Spinal cord (tissue), 10 donors: Measurements from ENCODE around the gene AARSD1. TPM values are rescaled to one million over a fixed set of nuclear protein-coding genes. Genes with fewer than 3 reads are reported as not detected.
"Not testable (repeated sequence)": the region's sequence is repeated elsewhere in the genome, so short reads cannot be mapped to it uniquely, and the experiment has no call there.

Source experiments
- DNase-seq, 6 donors: peaks; one replicate each; pipeline versions ENCODE4 v3.0.0 to v3.0.0-alpha.2; 2013 to 2015; ENCODE audit warnings: low spot score in 6 of 6, low read depth in 4 of 6
- H3K27ac ChIP-seq: one replicate; pipeline ENCODE4 v1.5.1; 2013; ENCODE audit warnings: low read depth, low read length, control low read depth
- H3K27me3 ChIP-seq: one replicate; pipeline ENCODE4 v1.6.1; 2013; ENCODE audit warnings: low read length; ENCODE audit not compliant: control insufficient read depth, insufficient read depth
- H3K36me3 ChIP-seq: one replicate; pipeline ENCODE4 v1.6.1; 2013; ENCODE audit warnings: low read length; ENCODE audit not compliant: control insufficient read depth, insufficient read depth
- H3K4me1 ChIP-seq: one replicate; pipeline ENCODE4 v1.6.1; 2013; ENCODE audit warnings: low read length; ENCODE audit not compliant: control insufficient read depth, insufficient read depth
- H3K4me3 ChIP-seq: one replicate; pipeline ENCODE4 v1.5.1; 2013; ENCODE audit warnings: low read depth, low read length, control low read depth
- H3K9me3 ChIP-seq: one replicate; pipeline ENCODE4 v1.6.1; 2013; ENCODE audit warnings: low read length; ENCODE audit not compliant: control insufficient read depth, insufficient read depth
- WGBS: methylation state at CpG from one replicate; pipeline ENCODE4 v1.1.5; 2013; ENCODE audit warnings: missing lambda C conversion rate; ENCODE audit not compliant: insufficient coverage; 5-methylcytosine and 5-hydroxymethylcytosine counted together
- polyA plus RNA-seq, 2 donors: library from polyadenylated mRNA; unstranded; fragments of 120-200 nt; gene quantifications; one replicate each; pipeline ENCODE4 v1.2.1, GENCODE V29; 2013; ENCODE audit not compliant: insufficient read length in 2 of 2
- total RNA-seq, 2 donors: library from RNA; depleted of rRNA in 1 of 2; stranded (reverse); fragments of 120-200 nt in 1 of 2; fragments of >200 nt in 1 of 2; gene quantifications; one replicate each; pipeline versions ENCODE4 v1.2.3 to v1.2.4, GENCODE V29; 2013 to 2014
- donor health status: healthy.

Gene AARSD1
- total and polyA plus RNA-seq, 4 donors, result 20.8 to 91.2 (median 51.9) TPM

GRCh38 chr17:42999003-42999525, 34.8 kb upstream of the AARSD1 start:
- DNase-seq, result no peak

GRCh38 chr17:42997984-42998938, 34.0 kb upstream of the AARSD1 start, which contains the start of gene RPL27:
Gene RPL27 (plus strand): TSS chr17:42998419. CDS start chr17:42998751, 332 bp downstream.
- H3K9me3 ChIP-seq, result no peaks in the 10 kb centered on the region
- H3K27ac ChIP-seq, result peak within 1 kb of the TSS; percentile 95
- 0% methylated on average over 43 of the region's 49 CpGs for WGBS
- H3K36me3 ChIP-seq, result peaks cover 32% of the 10 kb centered on the region
- H3K4me1 ChIP-seq, result peaks cover 9% of the 10 kb centered on the region
- no peaks in the 10 kb centered on the region for H3K27me3 ChIP-seq
- DNase-seq, result peak; percentile 98 to 100 (median 99)
- peak within 1 kb of the TSS; percentile 82 for H3K4me3 ChIP-seq

More at GRCh38 chr17:42999003-42999525, 34.8 kb upstream of the AARSD1 start:
- H3K9me3 ChIP-seq, result no peaks in the 10 kb centered on the region
- peak overlapping the region; percentile 82 for H3K4me3 ChIP-seq
- WGBS, result 54% methylated on average over 5 of the region's 10 CpGs
- peak overlapping the region; percentile 95 for H3K27ac ChIP-seq
- H3K27me3 ChIP-seq, result no peaks in the 10 kb centered on the region
- H3K36me3 ChIP-seq, result peaks cover 40% of the 10 kb centered on the region
- H3K4me1 ChIP-seq, result peaks cover 9% of the 10 kb centered on the region

- Histone ChIP-seq H3K9me3 (no peaks in the 10 kb centered on the region), H3K4me1 (peaks cover 9% of the 10 kb centered on the region), H3K27me3 (no peaks in the 10 kb centered on the region), H3K4me3 (peak overlapping the region; percentile 22), H3K36me3 (peaks cover 31% of the 10 kb centered on the region), H3K27ac (peak overlapping the region; percentile 80)
- DNase-seq, result no peak
- 0% methylated on average over 1 of the region's 5 CpGs for WGBS
Observed at GRCh38 chr17:42997390-42997983, 33.2 kb upstream of the AARSD1 start.

- H3K4me3 ChIP-seq, H3K27me3 ChIP-seq, H3K9me3 ChIP-seq, H3K27ac ChIP-seq, H3K4me1 ChIP-seq, DNase-seq: not testable (repeated sequence)
- WGBS, result 92% methylated on average over 2 of the region's 10 CpGs
- H3K36me3 ChIP-seq, result peaks cover 40% of the 10 kb centered on the region
Observed at GRCh38 chr17:42993913-42994312, 29.7 kb upstream of the AARSD1 start.

DNA sequence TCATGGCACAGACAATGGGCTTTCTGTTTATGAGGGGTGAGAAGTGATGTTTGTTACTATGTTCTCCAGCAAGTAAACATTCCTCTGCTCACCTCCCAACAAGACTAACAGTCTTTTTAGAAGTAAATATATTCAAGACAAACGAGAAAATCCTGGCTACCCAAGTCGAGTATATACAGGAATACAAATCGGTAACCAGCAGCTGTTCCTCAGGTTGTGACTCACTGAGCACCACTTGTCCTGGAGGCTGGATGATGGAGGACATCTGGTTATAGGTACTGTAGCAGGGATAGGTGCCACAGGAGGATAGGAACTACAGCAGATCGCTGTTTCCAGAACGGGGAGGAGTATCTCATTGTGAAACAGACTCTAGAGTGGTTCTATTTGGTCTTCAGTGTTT, 28.6 kb upstream of the AARSD1 start:
- WGBS, result 94% methylated on average over 4 of the region's 5 CpGs
- Histone ChIP-seq H3K36me3 (peaks cover 47% of the 10 kb centered on the region), H3K27me3 (no peaks in the 10 kb centered on the region), H3K4me3 (no peak overlapping the region), H3K27ac (no peak overlapping the region), H3K9me3 (no peaks in the 10 kb centered on the region), H3K4me1 (no peaks in the 10 kb centered on the region)
- DNase-seq, result no peak

DNA sequence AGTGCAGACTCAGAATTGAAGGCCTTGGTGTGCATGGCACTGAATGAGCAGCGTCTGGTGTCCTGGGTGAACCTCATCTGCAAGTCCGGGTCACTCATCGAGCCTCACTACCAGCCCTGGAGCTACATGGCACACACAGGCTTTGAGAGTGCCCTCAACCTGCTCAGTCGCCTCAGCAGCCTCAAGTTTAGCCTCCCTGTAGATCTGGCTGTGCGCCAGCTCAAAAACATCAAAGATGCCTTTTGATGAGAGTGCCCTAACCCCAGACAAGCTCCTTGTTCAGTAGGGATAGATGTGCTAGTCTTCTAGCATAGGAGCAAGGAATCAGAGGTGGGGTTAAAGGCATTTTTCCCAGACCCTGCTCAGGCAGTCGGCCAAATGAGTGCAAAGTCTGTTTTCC, 27.2 kb upstream of the AARSD1 start:
- no peak overlapping the region for H3K4me3 ChIP-seq
- 98% methylated on average over 6 of the region's 6 CpGs for WGBS
- H3K9me3 ChIP-seq, result no peaks in the 10 kb centered on the region
- H3K4me1 ChIP-seq, result no peaks in the 10 kb centered on the region
- no peak overlapping the region for H3K27ac ChIP-seq
- peaks cover 60% of the 10 kb centered on the region for H3K36me3 ChIP-seq
- DNase-seq, result no peak
- H3K27me3 ChIP-seq, result no peaks in the 10 kb centered on the region

GRCh38 chr17:42989726-42990652, 25.7 kb upstream of the AARSD1 start:
- Histone ChIP-seq H3K27me3 (no peaks in the 10 kb centered on the region), H3K36me3 (peaks cover 70% of the 10 kb centered on the region), H3K9me3 (no peaks in the 10 kb centered on the region), H3K27ac (no peak overlapping the region), H3K4me3 (no peak overlapping the region), H3K4me1 (no peaks in the 10 kb centered on the region)
- DNase-seq, result no peak
- 95% methylated on average over 2 of the region's 6 CpGs for WGBS

- WGBS, result 89% methylated on average over 4 of the region's 5 CpGs
- Histone ChIP-seq H3K27ac (no peak overlapping the region), H3K9me3 (no peaks in the 10 kb centered on the region), H3K4me1 (no peaks in the 10 kb centered on the region), H3K4me3 (no peak overlapping the region), H3K36me3 (peaks cover 72% of the 10 kb centered on the region), H3K27me3 (no peaks in the 10 kb centered on the region)
- no peak for DNase-seq
Observed at GRCh38 chr17:42989141-42989540, 24.9 kb upstream of the AARSD1 start.

GRCh38 chr17:42985225-42985624, 21.0 kb upstream of the AARSD1 start:
- Histone ChIP-seq H3K9me3 (no peaks in the 10 kb centered on the region), H3K27ac (no peak overlapping the region), H3K4me3 (no peak overlapping the region), H3K36me3 (peaks cover 57% of the 10 kb centered on the region), H3K27me3 (no peaks in the 10 kb centered on the region), H3K4me1 (peaks cover 15% of the 10 kb centered on the region)
- DNase-seq, result no peak
- no CpG with 5 or more reads among the region's 1 CpG for WGBS
